HG02588 (cell line): ENCODE results near the gene ZNF77.
"Not testable (repeated sequence)": the region's sequence is repeated elsewhere in the genome, so short reads cannot be mapped to it uniquely, and the experiment has no call there.

Experiments
- ATAC-seq: cut with Tn5 transposase; IDR thresholded peaks from one replicate; pipeline ENCODE4 v1.9.1; 2021; ENCODE audit warnings: mild to moderate bottlenecking, moderate library complexity; ENCODE audit not compliant: unreplicated experiment

ZNF77 gene

GRCh38 chr19:2923510-2923909 lies 21.3 kb downstream of the ZNF77 start:
- ATAC-seq: no peak

- no peak for ATAC-seq
Measured at GRCh38 chr19:2922987-2923386, 21.8 kb downstream of the ZNF77 start.

GRCh38 chr19:2917275-2918184 lies 27.2 kb downstream of the ZNF77 start:
- no peak for ATAC-seq

DNA sequence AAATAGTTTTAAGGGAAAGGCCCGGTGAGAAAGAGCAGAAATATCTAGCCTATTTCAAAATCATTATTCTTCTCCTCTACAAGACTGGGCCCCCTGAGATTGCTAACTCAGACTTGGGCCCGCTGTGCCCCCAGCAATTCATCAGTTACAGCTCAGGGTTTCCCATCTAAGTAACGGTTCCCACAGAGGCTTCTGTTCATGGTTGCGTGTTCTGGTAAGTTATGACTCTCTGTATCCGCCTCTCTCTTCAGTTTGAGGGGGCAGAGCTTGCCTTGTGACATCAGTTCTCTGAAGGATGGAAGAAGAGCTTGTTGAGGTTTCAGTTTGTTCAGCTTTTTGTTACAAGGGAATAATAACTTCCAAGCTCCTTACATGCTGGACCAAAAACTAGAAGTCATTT lies 32.5 kb downstream of the ZNF77 start:
- ATAC-seq: no peak

- no peak for ATAC-seq
Measured at GRCh38 chr19:2906631-2907195, 38.1 kb downstream of the ZNF77 start.

- ATAC-seq: no peak
Measured at GRCh38 chr19:2905918-2906519, 38.8 kb downstream of the ZNF77 start.

DNA sequence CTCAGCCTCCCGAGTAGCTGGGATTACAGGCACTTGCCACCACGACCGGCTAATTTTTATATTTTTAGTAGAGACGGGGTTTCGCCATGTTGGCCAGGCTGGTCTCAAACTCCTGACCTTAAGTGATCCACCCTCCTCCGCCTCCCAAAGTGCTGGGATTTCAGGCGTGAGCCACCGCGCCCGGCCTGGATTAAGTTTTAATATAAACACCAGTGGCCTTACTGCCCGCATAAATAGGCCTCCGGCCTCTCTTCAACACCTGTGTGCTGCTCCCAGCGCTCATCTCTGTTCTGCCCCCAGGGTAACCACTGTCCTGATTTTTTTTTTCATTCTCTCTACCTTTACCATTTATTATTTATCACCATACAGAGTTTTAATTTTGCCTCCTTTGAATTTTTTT lies 41.4 kb downstream of the ZNF77 start:
- not testable (repeated sequence) for ATAC-seq

DNA sequence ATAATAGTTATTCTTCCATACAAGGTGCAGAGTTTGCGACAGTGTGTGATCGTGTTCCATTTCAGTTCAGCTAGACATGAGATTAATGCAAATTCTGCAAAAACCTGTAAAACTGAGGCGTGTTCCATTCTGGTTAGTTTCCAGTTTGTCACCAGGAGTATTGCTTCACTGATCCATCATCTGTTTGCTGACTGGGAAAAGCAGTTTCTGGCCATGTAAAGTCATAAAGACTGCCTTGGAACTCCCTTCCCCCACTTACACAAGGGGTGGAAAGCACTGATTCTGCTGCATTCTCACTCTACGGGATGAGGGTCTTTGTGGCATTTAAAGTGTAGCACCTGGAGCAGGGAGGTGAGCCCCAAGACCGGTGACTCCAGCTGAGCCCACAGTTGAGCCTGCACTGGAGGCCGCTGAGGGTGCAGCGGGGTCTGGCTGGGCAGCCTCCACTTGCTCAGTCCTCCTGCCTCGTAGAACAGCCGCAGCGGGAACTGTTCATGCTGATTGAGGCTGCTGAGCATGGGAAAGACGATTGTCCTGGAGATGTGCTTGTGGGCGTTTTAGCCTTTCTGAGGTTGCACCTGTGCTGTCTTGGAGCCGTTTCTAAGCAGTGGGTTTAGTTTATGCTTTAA lies 42.1 kb downstream of the ZNF77 start:
- ATAC-seq: no peak

GRCh38 chr19:2900296-2901252 lies 44.2 kb downstream of the ZNF77 start, which contains the start of gene ZNF57:
Gene ZNF57 (plus strand): TSS chr19:2900928. CDS start chr19:2901046, 118 bp downstream.
- peak; percentile 90 for ATAC-seq

DNA sequence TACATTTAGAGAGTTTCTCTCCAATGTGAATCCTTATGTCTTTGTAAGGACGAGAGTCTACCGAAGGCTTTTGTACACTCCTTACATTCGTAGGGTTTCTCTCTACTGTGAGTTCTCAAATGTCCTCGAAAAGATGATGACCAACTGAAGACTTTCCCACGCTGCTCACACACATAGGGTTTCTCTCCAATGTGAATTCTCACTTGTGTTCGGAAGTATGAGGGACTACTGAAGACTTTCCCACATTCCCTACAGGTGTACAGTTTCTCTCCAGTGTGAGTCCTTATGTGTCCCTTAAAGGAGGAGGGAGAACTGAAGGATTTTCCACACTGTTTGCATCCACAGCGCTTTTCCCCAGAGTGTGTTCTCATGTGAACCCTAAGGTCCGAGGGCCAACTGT lies 48.1 kb downstream of the ZNF77 start:
- no peak for ATAC-seq

DNA sequence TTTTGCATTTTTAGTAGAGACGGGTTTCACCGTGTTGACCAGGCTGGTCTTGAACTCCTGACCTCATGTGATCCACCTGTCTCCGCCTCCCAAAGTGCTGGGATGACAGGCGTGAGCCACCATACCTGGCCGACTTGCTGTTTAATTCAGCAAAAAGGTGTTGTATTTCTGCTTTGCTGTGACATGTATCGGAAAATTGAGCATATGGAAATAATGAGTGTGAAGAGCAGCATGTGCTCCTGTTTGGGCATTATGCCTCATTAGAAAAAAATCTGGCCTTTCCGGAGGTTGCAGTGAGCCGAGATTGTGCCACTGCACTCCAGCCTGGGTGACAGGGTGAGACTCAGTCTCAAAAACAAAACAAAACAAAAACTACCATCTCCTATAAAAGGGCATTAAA lies 54.2 kb downstream of the ZNF77 start:
- not testable (repeated sequence) for ATAC-seq

GRCh38 chr19:2888731-2889224 lies 56.0 kb downstream of the ZNF77 start:
- no peak for ATAC-seq

GRCh38 chr19:2887391-2887914 lies 57.3 kb downstream of the ZNF77 start:
- no peak for ATAC-seq

DNA sequence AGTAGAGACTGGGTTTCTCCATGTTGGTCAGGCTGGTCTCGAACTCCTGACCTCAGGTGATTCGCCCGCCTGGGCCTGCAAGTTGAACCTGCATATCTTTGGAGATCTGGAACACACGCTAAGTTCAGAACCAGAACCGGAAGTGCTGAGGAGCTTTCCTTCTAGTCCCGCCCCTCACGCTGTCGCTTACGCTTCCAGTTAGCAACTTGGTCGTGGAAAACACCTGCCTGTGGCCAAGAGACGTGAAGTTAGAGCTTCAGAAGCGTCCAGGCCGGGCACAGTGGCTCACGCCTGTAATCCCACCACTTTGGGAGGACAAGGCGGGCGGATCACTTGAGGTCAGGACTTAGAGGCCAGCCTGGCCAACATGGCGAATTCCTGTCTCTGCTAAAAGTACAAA lies 59.0 kb downstream of the ZNF77 start:
- no peak for ATAC-seq

DNA sequence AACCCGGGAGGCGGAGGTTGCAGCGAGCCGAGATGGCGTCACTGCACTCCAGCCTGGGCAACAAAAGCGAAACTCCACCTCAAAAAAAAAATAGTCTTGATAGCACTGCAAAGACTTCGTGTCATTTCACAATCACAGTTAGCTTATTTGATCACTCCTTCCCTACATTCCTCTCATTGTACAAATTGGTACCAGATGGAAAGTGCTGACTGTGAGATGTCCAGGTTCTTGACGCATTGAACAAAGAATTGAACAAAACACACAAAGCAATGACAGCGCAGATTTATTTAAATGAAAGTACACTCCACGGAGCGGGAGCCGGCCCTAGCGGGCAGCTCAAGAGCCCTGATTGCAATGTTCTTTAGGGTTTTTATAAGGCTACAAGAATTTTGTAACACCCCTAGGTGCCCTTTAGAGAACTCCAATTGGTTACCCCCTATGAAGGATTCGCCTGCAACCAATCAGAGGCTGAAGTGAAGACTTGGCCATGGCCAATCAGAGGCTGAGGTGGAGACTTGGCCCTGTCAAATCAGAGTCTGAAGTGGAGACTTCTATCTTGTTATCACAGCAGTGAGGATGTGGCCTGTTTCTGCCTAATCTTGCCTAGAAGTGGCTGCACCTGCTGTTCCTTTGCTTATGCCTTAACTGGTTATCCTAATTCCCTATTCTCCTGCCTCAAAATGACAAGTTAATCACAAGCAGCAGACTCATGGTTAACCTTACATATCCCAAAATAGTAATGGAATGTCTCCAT lies 60.9 kb downstream of the ZNF77 start:
- no peak for ATAC-seq
